BLaER1 (cell line): ENCODE results near the gene DNAH3.

Experiments
- H3K27ac ChIP-seq: shearing (Covaris generic); formaldehyde crosslinking; 2 replicates; pipeline ENCODE4 v1.8.1; 2022
- H3K27me3 ChIP-seq: shearing (Covaris generic); formaldehyde crosslinking; 2 replicates; pipeline ENCODE4 v1.8.1; 2022
- H3K36me3 ChIP-seq: shearing (Covaris generic); formaldehyde crosslinking; 2 replicates; pipeline ENCODE4 v1.8.1; 2022
- H3K4me1 ChIP-seq: shearing (Covaris generic); formaldehyde crosslinking; 2 replicates; pipeline ENCODE4 v1.8.1; 2022
- H3K4me2 ChIP-seq: shearing (Covaris generic); formaldehyde crosslinking; 2 replicates; pipeline ENCODE4 v1.8.1; 2022
- H3K4me3 ChIP-seq: shearing (Covaris generic); formaldehyde crosslinking; 2 replicates; pipeline ENCODE4 v1.8.1; 2022
- H3K9ac ChIP-seq: shearing (Covaris generic); formaldehyde crosslinking; 2 replicates; pipeline ENCODE4 v1.8.1; 2022
- H3K9me3 ChIP-seq: shearing (Covaris generic); formaldehyde crosslinking; 2 replicates; pipeline ENCODE4 v1.8.1; 2022
- H4K20me1 ChIP-seq: shearing (Covaris generic); formaldehyde crosslinking; 2 replicates; pipeline ENCODE4 v1.8.1; 2022
- Cebpa-rat ChIP-seq: shearing (Covaris generic); IDR thresholded peaks from 2 replicates; pipeline ENCODE4 v1.8.1; 2022

The DNAH3 gene

DNA sequence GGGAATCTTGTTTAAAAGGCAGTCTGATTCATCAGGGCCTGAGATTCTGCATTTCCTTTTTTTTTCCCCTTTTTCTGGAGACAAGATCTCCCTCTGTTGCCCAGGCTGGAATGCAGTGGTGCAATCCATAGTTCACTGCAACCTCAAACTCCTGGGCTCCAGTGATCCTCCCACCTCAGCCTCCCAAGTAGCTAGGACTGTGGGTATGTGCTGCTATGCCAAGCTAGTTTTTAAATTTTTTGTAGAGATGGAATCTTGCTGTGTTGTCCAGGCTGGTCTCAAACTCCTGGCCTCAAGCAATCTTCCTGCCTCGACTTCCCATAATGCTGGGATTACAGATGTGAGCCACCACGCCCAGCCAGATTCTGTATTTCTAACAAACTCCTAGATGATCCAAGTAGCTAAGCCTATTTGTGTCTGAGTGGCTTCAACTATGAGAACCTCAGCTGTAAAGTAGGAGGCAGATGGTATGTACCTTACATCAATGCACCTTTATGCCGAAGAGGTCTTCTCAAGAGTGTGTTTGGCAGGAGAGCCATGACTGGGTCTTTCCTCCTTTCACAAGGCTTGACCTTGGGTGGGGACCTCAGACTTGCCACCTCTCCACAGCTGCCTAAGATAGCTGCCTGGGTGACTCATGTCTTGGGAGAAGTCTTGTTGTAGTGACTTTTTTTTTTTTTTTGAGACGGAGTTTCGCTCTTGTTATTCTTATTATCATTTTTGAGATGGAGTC, 18.8 kb upstream of the DNAH3 start:
- no peaks in the 10 kb centered on the region for H3K4me1 ChIP-seq

DNA sequence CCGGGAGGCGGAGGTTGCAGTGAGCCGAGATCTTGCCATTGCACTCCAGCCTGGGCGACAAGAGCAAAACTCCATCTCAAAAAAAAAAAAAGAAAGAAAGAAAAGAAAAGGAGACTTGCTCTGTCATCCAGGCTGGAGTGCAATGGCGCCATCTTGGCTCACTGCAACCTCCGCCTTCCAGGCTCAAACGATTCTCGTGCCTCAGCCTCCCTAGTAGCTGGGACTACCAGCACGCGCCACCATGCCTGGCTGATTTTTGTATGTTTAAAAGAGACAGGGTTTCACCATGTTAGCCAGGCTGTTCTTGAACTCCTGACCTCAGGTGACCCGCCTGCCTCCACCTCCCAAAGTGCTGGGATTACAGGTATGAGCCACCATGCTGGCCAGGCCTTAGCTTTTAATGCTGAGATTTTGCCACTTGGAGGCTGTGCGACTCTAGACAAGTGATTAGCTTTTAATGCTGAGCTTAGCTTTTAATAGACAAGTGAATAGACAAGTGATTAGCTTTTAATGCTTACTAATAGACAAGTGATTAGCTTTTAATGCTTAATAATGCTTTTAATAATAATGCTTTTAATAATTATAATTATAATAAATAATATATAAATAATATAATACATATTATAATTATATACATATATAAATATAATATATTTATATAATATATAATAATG, 17.4 kb upstream of the DNAH3 start:
- Histone ChIP-seq H3K4me1 (no peaks in the 10 kb centered on the region), H3K36me3 (peaks cover 83% of the 10 kb centered on the region), H3K4me2 (no peak overlapping the region), H3K9me3 (no peaks in the 10 kb centered on the region), H4K20me1 (0 out of 2 replicates have a peak, but pooled peaks cover 7% of the 10 kb centered on the region), H3K27ac (no peak overlapping the region), H3K9ac (no peak overlapping the region), H3K4me3 (no peak overlapping the region), H3K27me3 (no peaks in the 10 kb centered on the region; the same call in 1 of the 2 replicates)
- no peak for TF ChIP-seq Cebpa-rat

More for the DNA sequence above, 18.8 kb upstream of the DNAH3 start:
- Histone ChIP-seq H3K4me3 (no peak overlapping the region), H4K20me1 (0 out of 2 replicates have a peak, but pooled peaks cover 7% of the 10 kb centered on the region), H3K27me3 (no peaks in the 10 kb centered on the region; the same call in 1 of the 2 replicates), H3K9me3 (no peaks in the 10 kb centered on the region), H3K27ac (no peak overlapping the region), H3K9ac (no peak overlapping the region), H3K4me2 (no peak overlapping the region), H3K36me3 (peaks cover 83% of the 10 kb centered on the region)
- TF ChIP-seq Cebpa-rat, result no peak

DNA sequence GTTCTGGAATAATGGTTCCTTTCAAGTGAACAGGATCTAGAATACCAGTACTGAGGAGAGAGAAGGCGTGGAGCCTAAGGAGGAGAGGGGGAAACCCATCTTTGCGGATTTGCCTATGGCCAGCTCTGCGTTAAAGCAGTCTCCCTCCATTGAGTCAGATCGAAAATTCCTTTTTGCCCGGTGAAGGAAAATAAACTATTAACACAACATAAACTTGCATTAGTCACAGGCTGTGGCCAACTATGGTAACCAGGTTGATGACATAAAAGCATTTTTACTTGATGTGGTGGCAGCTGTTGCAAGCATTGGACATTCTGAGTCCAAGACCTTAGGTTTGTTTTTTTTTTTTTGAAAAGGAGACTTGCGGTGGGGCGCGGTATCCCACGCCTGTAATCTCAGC, 16.7 kb upstream of the DNAH3 start:
- Histone ChIP-seq H3K27me3 (no peaks in the 10 kb centered on the region; the same call in 1 of the 2 replicates), H3K4me2 (no peak overlapping the region), H3K9ac (no peak overlapping the region), H3K9me3 (no peaks in the 10 kb centered on the region), H3K4me1 (0 out of 2 replicates have a peak, but pooled peaks cover 3% of the 10 kb centered on the region), H3K4me3 (no peak overlapping the region), H4K20me1 (0 out of 2 replicates have a peak, but pooled peaks cover 7% of the 10 kb centered on the region), H3K36me3 (peaks cover 83% of the 10 kb centered on the region), H3K27ac (no peak overlapping the region)
- TF ChIP-seq Cebpa-rat, result no peak

DNA sequence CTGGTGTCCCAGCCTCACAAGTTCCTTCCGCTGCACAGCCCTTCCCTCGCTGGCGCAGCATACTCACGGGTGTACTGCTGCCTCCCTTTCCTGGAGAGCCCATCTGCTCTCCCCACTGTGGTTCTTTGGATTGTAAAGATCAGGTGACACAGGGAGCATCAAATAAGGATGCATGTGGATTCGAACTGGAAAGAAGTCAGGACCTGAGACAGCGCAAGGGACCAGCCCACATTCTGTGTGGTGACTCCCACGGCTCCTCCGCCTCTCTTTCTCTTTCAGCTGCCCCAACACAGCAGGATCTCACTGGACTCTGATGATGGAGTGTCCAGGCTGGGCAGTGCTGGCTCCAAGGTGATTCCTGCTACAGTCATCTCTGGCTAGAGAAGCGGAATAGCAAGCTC, 15.9 kb upstream of the DNAH3 start:
- no peak overlapping the region for H3K4me3 ChIP-seq
- H3K4me2 ChIP-seq, result no peak overlapping the region
- 0 out of 2 replicates have a peak, but pooled peaks cover 3% of the 10 kb centered on the region for H3K4me1 ChIP-seq
- H3K9me3 ChIP-seq, result no peaks in the 10 kb centered on the region
- H3K27ac ChIP-seq, result no peak overlapping the region
- no peak for TF ChIP-seq Cebpa-rat
- no peaks in the 10 kb centered on the region; the same call in 1 of the 2 replicates for H3K27me3 ChIP-seq
- H4K20me1 ChIP-seq, result 0 out of 2 replicates have a peak, but pooled peaks cover 7% of the 10 kb centered on the region
- H3K9ac ChIP-seq, result no peak overlapping the region
- peaks cover 79% of the 10 kb centered on the region for H3K36me3 ChIP-seq

DNA sequence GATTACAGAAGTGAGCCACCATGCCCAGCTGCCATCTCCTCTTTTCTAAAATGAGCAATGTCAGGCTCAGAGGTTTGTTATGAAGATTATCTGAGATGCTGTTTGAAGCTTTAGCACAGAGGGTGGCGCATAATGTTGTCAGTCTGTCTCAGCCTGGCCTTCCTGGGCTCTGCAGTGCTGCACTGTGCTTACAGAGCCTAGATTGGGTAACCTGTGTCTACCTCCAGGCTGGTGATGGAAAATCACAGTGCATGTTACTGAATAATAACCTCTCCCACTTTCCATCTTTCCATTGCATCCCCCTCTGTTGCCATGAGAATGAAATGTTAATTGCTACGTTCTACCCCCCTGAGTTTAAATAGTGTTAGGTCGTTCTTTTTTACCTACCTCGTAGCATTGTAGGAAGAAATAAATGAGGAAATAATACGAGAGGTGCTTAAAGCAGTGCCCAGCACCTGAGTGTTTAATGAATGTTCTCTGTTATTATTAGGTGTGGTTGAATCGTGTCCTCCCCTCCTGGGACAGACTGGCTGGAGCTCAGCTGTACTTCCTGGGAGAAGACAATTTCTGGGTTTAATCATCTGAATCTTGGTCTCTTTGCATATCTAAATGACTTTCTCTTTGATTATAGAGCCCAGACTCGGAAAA, 14.0 kb upstream of the DNAH3 start:
- H3K4me1 ChIP-seq, result peaks cover 11% of the 10 kb centered on the region
- no peak overlapping the region for H3K27ac ChIP-seq
- H3K9me3 ChIP-seq, result no peaks in the 10 kb centered on the region
- H3K27me3 ChIP-seq, result no peaks in the 10 kb centered on the region; the same call in 1 of the 2 replicates
- no peak overlapping the region for H3K4me2 ChIP-seq
- TF ChIP-seq Cebpa-rat, result no peak
- H3K9ac ChIP-seq, result no peak overlapping the region
- no peak overlapping the region for H3K4me3 ChIP-seq
- H4K20me1 ChIP-seq, result peaks cover 7% of the 10 kb centered on the region; the same call in 1 of the 2 replicates
- H3K36me3 ChIP-seq, result peaks cover 68% of the 10 kb centered on the region

DNA sequence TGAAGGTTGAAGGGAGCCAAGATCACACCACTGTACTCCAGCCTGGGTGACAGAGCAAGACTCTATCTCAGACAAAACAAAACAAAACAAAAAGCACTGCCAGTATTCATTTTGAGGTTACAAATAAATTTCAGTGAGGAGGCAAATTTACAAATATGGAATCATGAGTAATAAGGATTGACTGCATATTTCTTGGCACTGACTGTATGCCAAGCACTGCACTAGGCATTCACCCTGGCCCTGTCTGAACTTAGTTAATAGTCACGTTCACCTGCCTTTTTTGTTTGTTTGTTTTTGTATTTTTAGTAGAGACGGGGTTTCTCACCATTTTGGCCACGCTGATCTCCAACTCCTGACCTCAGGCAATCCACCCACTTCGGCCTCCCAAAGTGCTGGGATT, 12.9 kb upstream of the DNAH3 start:
- H4K20me1 ChIP-seq, result peaks cover 7% of the 10 kb centered on the region; the same call in 1 of the 2 replicates
- H3K9ac ChIP-seq, result no peak overlapping the region
- no peak overlapping the region for H3K4me3 ChIP-seq
- peaks cover 62% of the 10 kb centered on the region for H3K36me3 ChIP-seq
- H3K27ac ChIP-seq, result no peak overlapping the region
- no peaks in the 10 kb centered on the region; the same call in 1 of the 2 replicates for H3K27me3 ChIP-seq
- H3K4me1 ChIP-seq, result peaks cover 19% of the 10 kb centered on the region
- TF ChIP-seq Cebpa-rat, result no peak
- no peaks in the 10 kb centered on the region for H3K9me3 ChIP-seq
- no peak overlapping the region for H3K4me2 ChIP-seq

DNA sequence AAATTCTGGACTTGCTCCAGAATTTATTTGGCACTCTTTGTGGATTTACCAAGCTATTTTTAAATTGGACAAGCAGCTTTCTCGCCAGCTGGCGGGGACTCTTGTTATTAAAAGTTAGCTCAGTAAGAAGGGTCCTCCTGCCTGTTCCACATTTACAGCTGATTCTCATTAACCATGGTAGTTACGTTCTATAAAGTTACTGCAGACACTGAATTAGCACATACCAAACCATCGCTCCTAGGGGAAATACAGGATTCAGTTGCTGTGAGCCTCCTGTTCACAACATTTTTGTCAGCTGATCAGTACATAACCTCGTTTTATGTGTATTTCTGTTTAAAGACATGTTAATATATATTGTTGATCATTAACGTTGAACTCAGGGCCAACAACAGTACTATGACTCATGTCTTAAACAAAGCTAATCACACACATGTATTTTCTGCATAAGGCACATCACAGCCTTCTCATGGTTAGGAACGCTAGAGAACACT, 12.1 kb upstream of the DNAH3 start:
- H3K27ac ChIP-seq, result no peak overlapping the region
- H3K4me3 ChIP-seq, result no peak overlapping the region
- peaks cover 62% of the 10 kb centered on the region for H3K36me3 ChIP-seq
- no peak for TF ChIP-seq Cebpa-rat
- peaks cover 26% of the 10 kb centered on the region for H3K4me1 ChIP-seq
- H3K4me2 ChIP-seq, result no peak overlapping the region
- no peak overlapping the region for H3K9ac ChIP-seq
- H3K9me3 ChIP-seq, result no peaks in the 10 kb centered on the region
- H3K27me3 ChIP-seq, result no peaks in the 10 kb centered on the region; the same call in 1 of the 2 replicates
- peaks cover 7% of the 10 kb centered on the region; the same call in 1 of the 2 replicates for H4K20me1 ChIP-seq

DNA sequence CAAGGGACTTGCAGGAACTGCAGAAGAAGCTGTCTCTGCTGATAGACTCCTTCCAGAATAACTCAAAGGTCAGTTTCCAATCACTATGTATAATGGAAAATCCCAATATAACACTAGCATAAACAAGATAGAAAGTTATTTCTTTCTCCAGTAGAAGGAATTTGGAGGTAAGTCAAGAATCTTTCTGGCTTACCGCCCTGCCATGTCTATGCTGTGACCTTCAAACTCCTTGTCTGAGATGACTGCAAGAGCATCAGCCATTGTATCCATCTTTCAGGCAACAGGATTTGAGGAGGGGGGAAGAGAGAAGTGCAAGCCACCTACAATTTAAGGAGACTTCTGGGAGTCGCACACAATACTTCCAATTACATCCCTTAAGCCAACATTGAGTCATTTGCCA, 10.6 kb upstream of the DNAH3 start:
- H3K4me3 ChIP-seq, result no peak overlapping the region
- 0 out of 2 replicates have a peak overlapping the region, but pooled peaks have one; percentile 3 for H3K4me2 ChIP-seq
- no peaks in the 10 kb centered on the region for H3K9me3 ChIP-seq
- H3K27ac ChIP-seq, result no peak overlapping the region
- peaks cover 50% of the 10 kb centered on the region for H3K36me3 ChIP-seq
- peaks cover 28% of the 10 kb centered on the region for H3K4me1 ChIP-seq
- no peaks in the 10 kb centered on the region; the same call in 1 of the 2 replicates for H4K20me1 ChIP-seq
- no peak for TF ChIP-seq Cebpa-rat
- H3K27me3 ChIP-seq, result no peaks in the 10 kb centered on the region; the same call in 1 of the 2 replicates
- no peak overlapping the region for H3K9ac ChIP-seq

DNA sequence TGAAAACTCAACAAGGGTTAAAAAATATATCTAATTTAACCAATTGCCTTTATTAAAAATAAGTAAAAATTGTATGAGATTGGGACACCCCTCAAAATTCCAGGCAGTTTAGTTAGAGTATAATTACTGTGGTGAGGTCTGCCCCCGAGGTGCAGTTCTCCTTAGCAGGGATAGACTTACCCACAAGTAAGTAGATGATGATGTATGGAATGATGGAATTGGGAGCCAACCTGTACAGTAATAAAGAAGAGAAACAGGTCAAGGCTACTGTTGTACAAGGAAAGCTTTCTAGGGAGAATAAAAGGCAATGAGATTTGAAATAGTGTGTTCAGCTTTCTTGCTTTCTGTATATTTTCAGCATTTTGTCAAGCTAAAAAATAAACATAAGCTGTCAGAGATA, 9.6 kb upstream of the DNAH3 start:
- H3K4me2 ChIP-seq, result peak overlapping the region; percentile 97
- no peaks in the 10 kb centered on the region; the same call in 1 of the 2 replicates for H3K27me3 ChIP-seq
- no peak overlapping the region for H3K9ac ChIP-seq
- H3K4me1 ChIP-seq, result peaks cover 28% of the 10 kb centered on the region
- TF ChIP-seq Cebpa-rat, result no peak
- H3K4me3 ChIP-seq, result no peak overlapping the region
- no peaks in the 10 kb centered on the region; the same call in 1 of the 2 replicates for H4K20me1 ChIP-seq
- H3K9me3 ChIP-seq, result no peaks in the 10 kb centered on the region
- H3K36me3 ChIP-seq, result peaks cover 42% of the 10 kb centered on the region
- no peak overlapping the region for H3K27ac ChIP-seq
